GM12878 (cell line): Measurements from ENCODE around the gene EPHB2.

Experiments
- BCLAF1 ChIP-seq: fragments of 450-650 bp; IDR thresholded peaks from 2 replicates; pipeline ENCODE4 v1.6.1; 2017; ENCODE audit warnings: antibody characterized with exemption, mild to moderate bottlenecking, moderate library complexity
- CEBPB ChIP-seq, 2 experiments: fragments of 150-350 bp in 1 of 2; IDR thresholded peaks; 2 replicates each; pipeline ENCODE4 v1.6.1; 2012 to 2014; ENCODE audit warnings: low read depth in 2 of 2, low read length in 2 of 2, borderline replicate concordance in 1 of 2, inconsistent platforms in 1 of 2
- EP300 ChIP-seq, 2 experiments: fragments of 150-350 bp in 1 of 2; IDR thresholded peaks; 2 replicates each; pipeline ENCODE4 v1.6.1; 2011 to 2012; ENCODE audit warnings: low read depth in 2 of 2, low read length in 2 of 2, borderline replicate concordance in 1 of 2, improper control_type of control experiment in 1 of 2, inconsistent platforms in 1 of 2; ENCODE audit not compliant: control insufficient read depth in 1 of 2
- EZH2 ChIP-seq: IDR thresholded peaks from 2 replicates; pipeline ENCODE4 v1.6.1; 2012; ENCODE audit warnings: low read depth, mild to moderate bottlenecking, control low read depth, inconsistent platforms, low read length, borderline replicate concordance; ENCODE audit not compliant: control insufficient read depth
- KDM1A ChIP-seq: fragments of 200-600 bp; sonication (generic); IDR thresholded peaks from 2 replicates; pipeline ENCODE4 v1.6.1; 2016; ENCODE audit warnings: borderline replicate concordance
- MEF2A ChIP-seq: IDR thresholded peaks from 2 replicates; pipeline ENCODE4 v1.6.1; 2011; ENCODE audit warnings: low read depth, mild to moderate bottlenecking, low read length, moderate library complexity; ENCODE audit not compliant: insufficient read depth
- POLR2A ChIP-seq: IDR thresholded peaks from 2 replicates; pipeline ENCODE4 v1.6.1; 2011; ENCODE audit warnings: low read depth, mild to moderate bottlenecking, low read length
- YY1 ChIP-seq: IDR thresholded peaks from 2 replicates; pipeline ENCODE4 v1.6.1; 2011; ENCODE audit warnings: low read depth, mild to moderate bottlenecking, low read length
- TF ChIP-seq, protein P1 (sequence below), 3 experiments: IDR thresholded peaks in 2 of 3; conservative IDR thresholded peaks in 1 of 3; 2 replicates each; pipeline ENCODE4 v1.5.1; 2011; ENCODE audit warnings: low read depth in 3 of 3, low read length in 3 of 3, mild to moderate bottlenecking in 3 of 3, control low read depth in 2 of 3, moderate library complexity in 2 of 3, inconsistent platforms in 1 of 3, mixed read lengths in 1 of 3; ENCODE audit not compliant: control insufficient read depth in 2 of 3, insufficient read depth in 1 of 3; ENCODE audit errors: extremely low read depth in 1 of 3
- TF ChIP-seq, protein P2 (sequence below): IDR thresholded peaks from 2 replicates; pipeline ENCODE4 v1.6.1; 2011; ENCODE audit warnings: borderline replicate concordance, low read depth, mild to moderate bottlenecking, moderate library complexity, low read length; ENCODE audit not compliant: insufficient read depth, poor library complexity, severe bottlenecking

DNA sequence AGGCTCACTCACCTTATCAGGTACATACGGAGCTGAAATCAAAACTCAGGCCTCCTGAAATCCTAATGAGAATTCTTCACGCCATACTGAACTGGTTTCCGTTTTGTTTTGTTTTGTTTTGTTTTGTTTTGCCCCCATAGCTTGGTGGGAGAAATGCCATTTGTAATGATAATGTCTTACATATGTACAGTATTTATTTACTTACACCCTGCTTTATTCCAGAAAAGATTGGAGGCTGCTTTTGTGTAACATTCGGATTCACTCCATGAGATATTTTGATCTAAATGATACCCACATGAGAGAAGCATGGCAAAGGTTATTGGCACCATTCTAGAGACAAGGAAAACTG, 84.7 kb downstream of the EPHB2 start:
- TF ChIP-seq CEBPB (IDR thresholded peaks at IDR 0.05; ENCODE audit: borderline replicate concordance in 1 of 2, low read depth in 2 of 2, low read length in 2 of 2) (no peak), YY1 (no peak), POLR2A (no peak), BCLAF1 (no peak), EZH2 (no peak), MEF2A (no peak), KDM1A (no peak), EP300 (IDR thresholded peaks at IDR 0.05; ENCODE audit: borderline replicate concordance in 1 of 2, control insufficient read depth in 1 of 2, low read depth in 2 of 2, low read length in 2 of 2) (no peak)
- TF ChIP-seq, protein P1, sequence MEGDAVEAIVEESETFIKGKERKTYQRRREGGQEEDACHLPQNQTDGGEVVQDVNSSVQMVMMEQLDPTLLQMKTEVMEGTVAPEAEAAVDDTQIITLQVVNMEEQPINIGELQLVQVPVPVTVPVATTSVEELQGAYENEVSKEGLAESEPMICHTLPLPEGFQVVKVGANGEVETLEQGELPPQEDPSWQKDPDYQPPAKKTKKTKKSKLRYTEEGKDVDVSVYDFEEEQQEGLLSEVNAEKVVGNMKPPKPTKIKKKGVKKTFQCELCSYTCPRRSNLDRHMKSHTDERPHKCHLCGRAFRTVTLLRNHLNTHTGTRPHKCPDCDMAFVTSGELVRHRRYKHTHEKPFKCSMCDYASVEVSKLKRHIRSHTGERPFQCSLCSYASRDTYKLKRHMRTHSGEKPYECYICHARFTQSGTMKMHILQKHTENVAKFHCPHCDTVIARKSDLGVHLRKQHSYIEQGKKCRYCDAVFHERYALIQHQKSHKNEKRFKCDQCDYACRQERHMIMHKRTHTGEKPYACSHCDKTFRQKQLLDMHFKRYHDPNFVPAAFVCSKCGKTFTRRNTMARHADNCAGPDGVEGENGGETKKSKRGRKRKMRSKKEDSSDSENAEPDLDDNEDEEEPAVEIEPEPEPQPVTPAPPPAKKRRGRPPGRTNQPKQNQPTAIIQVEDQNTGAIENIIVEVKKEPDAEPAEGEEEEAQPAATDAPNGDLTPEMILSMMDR (IDR thresholded peaks at IDR 0.05 in 2 of 3, conservative IDR thresholded peaks at IDR 0.05 in 1 of 3; ENCODE audit: control insufficient read depth in 2 of 3, extremely low read depth in 1 of 3, insufficient read depth in 1 of 3, low read depth in 3 of 3, low read length in 3 of 3): no peak
- TF ChIP-seq, protein P2, sequence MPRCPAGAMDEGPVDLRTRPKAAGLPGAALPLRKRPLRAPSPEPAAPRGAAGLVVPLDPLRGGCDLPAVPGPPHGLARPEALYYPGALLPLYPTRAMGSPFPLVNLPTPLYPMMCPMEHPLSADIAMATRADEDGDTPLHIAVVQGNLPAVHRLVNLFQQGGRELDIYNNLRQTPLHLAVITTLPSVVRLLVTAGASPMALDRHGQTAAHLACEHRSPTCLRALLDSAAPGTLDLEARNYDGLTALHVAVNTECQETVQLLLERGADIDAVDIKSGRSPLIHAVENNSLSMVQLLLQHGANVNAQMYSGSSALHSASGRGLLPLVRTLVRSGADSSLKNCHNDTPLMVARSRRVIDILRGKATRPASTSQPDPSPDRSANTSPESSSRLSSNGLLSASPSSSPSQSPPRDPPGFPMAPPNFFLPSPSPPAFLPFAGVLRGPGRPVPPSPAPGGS: no peak
